T-helper 2 cell (primary cell): Measurements from ENCODE around the gene ZBTB7B.

Experiments used
- DNase-seq, 5 experiments: peaks; one replicate each; pipeline versions ENCODE4 v3.0.0 to v3.0.0-alpha.2; 2012 to 2022

Gene ZBTB7B

GRCh38 chr1:155040358-155041093, 37.9 kb downstream of the ZBTB7B start:
- no peak for DNase-seq

GRCh38 chr1:155042789-155043188, 40.2 kb downstream of the ZBTB7B start:
- no peak for DNase-seq

DNA sequence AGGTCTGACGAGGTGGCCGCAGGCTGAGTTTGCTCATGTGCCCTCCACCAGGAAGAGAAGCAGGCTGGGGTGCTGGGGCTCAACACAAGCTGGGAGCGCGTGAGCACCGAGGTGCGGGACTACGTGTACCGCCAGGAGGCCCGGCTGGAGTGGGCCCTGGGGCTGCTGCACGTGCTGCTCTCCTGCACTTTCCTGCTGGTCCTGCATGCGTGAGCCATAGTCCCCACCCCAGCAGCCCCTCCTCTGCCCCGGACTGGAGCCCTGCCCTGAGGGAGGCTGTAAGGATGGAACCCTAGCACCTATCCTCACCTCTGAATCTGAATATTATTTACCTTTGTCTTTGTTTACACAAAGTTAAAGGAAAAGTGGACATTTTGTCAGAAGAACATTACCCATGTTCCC, 40.7 kb downstream of the ZBTB7B start:
- no peak for DNase-seq

- DNase-seq = no peak
Measured at GRCh38 chr1:155043793-155044192, 41.2 kb downstream of the ZBTB7B start.

- DNase-seq = no peak
Measured at GRCh38 chr1:155044365-155044764, 41.8 kb downstream of the ZBTB7B start.

GRCh38 chr1:155044812-155045657, 42.4 kb downstream of the ZBTB7B start:
- DNase-seq = peak in 4 of 5 experiments; percentile 17 to 73 (median 42)

DNA sequence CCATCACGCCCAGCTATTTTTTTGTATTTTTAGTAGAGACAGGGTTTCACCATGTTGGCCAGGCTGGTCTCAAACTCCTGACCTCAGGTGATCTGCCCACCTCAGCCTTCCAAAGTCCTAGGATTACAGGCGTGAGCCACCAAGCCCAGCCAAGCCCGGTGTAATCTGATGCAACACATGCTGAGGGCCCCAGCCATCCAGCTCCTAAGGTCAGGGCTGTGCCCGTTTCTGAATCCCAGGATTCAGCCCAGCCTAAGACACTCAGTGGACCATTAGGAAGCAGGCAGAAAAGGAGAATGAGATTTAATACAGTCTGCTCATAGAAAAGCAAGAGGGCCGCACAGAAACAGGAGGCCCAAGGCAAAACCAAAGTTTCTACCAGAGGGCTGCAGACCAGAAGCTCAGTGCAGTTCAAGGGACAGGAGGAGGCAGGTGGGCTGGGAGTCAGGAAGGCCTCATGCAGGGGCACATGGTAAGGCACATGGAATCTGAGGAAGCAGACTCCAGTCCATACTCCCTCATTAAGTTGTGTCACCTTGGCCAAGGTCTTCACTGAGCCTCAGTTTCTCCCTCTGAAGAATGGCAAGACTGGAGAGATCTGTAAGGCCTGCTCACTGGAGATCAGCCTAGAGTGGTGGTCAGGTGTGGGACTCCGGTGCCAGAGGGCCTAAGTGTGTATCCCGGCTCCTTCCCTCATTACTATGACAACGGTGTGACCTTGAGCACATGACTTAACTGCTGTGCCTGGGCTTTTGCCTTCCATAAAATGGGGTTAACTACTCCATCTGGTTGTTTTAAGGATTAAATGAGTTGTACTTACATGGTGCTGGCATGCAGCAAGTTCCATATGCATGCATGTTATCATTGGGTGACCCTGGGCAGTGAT, 46.1 kb downstream of the ZBTB7B start:
- no peak for DNase-seq

- DNase-seq = no peak
Measured at GRCh38 chr1:155049651-155050559, 47.3 kb downstream of the ZBTB7B start.

GRCh38 chr1:155050560-155051341, 48.1 kb downstream of the ZBTB7B start, which contains the start of gene ADAM15:
ADAM15 (plus strand) TSS chr1:155051316; CDS start chr1:155051387, 71 bp downstream.
- DNase-seq = peak; percentile 66 to 80 (median 71)

DNA sequence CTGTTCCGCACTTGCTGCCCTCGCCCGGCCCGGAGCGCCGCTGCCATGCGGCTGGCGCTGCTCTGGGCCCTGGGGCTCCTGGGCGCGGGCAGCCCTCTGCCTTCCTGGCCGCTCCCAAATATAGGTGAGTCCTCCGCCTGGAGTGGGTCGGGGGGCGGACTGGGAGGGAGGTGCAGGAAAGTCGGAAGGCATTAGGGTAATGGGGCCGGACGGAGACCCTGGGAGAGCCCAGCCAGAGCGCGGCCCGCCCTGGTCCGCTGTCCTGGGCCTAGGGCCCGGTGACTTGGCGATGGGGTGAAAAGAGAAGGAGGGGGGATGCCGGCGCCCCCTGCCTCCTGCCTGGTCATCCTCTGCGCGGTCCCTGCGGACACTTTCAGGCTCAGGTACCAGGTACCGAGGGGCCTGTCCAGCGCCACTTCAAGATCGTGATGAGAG, 48.8 kb downstream of the ZBTB7B start:
- no peak for DNase-seq

DNA sequence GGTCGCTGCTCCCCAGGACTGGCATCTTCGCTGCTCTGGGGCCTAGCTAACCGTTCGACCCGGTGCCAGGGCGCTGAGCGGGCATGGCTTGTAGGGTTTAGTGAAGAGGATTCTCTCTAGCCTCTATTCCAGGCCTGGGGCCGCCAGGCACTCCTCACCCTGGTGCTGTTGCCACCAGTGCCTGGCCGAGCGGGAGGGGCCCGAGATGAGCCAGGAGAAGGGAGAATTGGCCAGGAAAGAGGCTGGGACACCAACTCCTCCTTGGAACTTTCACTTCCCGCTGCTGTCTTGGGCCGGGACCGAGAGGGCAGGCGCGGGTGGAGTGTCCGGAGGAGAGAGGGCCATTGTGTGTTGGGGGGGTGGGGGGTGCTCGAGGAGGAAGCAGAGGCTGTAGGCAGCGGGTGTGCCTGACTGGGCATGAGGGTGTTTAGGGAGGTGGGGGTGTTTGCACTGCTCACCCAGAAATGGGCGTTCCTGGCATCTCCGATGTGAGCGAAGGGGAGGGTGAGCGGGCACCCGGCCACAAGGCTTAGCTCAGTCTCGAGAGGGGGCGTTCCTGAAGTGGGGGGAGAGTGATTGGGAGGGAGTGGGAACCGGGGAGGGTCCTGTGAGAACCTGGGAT, 49.3 kb downstream of the ZBTB7B start:
- peak in 3 of 5 experiments; percentile 18 to 72 (median 32) for DNase-seq

- DNase-seq = peak in 1 of 5 experiments; percentile 41
Measured at GRCh38 chr1:155052439-155053395, 50.1 kb downstream of the ZBTB7B start.

- no peak for DNase-seq
Measured at GRCh38 chr1:155053531-155054105, 51.0 kb downstream of the ZBTB7B start.

GRCh38 chr1:155057104-155057503, 54.5 kb downstream of the ZBTB7B start:
- no peak for DNase-seq

DNA sequence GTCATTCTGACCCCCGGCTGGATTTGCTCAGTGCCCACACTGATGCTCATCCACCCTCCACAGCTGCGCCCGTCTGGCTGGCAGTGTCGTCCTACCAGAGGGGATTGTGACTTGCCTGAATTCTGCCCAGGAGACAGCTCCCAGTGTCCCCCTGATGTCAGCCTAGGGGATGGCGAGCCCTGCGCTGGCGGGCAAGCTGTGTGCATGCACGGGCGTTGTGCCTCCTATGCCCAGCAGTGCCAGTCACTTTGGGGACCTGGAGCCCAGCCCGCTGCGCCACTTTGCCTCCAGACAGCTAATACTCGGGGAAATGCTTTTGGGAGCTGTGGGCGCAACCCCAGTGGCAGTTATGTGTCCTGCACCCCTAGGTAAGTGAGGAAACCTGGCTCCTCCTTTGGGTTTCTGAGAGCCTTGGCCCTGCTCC, 55.2 kb downstream of the ZBTB7B start:
- no peak for DNase-seq

DNA sequence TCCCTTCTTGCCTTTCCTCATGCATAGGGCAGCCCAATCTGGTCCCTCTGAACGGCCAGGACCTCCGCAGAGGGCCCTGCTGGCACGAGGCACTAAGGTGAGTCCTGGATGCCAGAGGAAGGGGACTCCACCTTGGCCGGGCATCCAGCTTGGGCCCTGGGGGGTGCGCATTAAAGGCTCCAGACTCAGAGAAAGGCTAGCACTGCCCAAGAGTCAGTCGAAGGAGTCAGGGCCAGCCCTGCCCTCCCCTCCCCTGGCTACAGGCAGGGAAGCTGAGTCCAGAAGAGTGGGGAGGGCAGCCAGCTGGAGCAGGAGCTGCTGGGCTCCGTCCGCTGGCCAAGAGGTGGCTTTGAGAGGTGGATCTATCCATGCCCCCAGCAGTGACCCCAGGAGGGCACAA, 58.1 kb downstream of the ZBTB7B start:
- no peak for DNase-seq

- DNase-seq = peak; percentile 84 to 95 (median 91)
Measured at GRCh38 chr1:155061381-155062150, 59.0 kb downstream of the ZBTB7B start.
